Breast epithelium (tissue), 4 donors: ENCODE data around the gene OR1J1. TPM values are rescaled to one million over a fixed set of nuclear protein-coding genes. Genes with fewer than 3 reads are reported as not detected.

Experiments
- DNase-seq, 2 donors: peaks; one replicate each; pipeline ENCODE4 v3.0.0-alpha.2; 2019; ENCODE audit warnings: low spot score in 2 of 2
- H3K27ac ChIP-seq, 2 donors: fragments of 200-600 bp; sonication (generic) in 1 of 2; one replicate each; pipeline ENCODE4 v1.5.1; 2016 to 2019; ENCODE audit warnings: mild to moderate bottlenecking in 1 of 2
- H3K27me3 ChIP-seq, 2 donors: fragments of 200-600 bp; sonication (generic) in 1 of 2; one replicate each; pipeline versions ENCODE4 v1.5.1 to v1.6.0; 2017 to 2019; ENCODE audit warnings: control low read depth in 1 of 2, mild to moderate bottlenecking in 1 of 2
- H3K36me3 ChIP-seq: fragments of 200-600 bp; one replicate; pipeline ENCODE4 v1.5.1; 2019
- H3K4me1 ChIP-seq, 2 donors: fragments of 200-600 bp; sonication (generic); one replicate each; pipeline ENCODE4 v1.5.1; 2016 to 2019; ENCODE audit warnings: control low read depth in 1 of 2
- H3K4me3 ChIP-seq, 3 donors: fragments of 200-600 bp; sonication (generic); 1 replicate in 2 of 3; 2 replicates in 1 of 3; pipeline ENCODE4 v1.5.1; 2016 to 2019; ENCODE audit warnings: mild to moderate bottlenecking in 3 of 3, moderate library complexity in 2 of 3
- H3K9me3 ChIP-seq, 2 donors: fragments of 200-600 bp; sonication (generic) in 1 of 2; one replicate each; pipeline ENCODE4 v1.5.1; 2016 to 2019; ENCODE audit warnings: control low read depth in 1 of 2
- CTCF ChIP-seq, 3 donors: fragments of 450-650 bp; IDR thresholded peaks; one replicate each; pipeline ENCODE4 v1.5.1; 2016 to 2017; ENCODE audit warnings: antibody characterized with exemption in 3 of 3, mild to moderate bottlenecking in 3 of 3, moderate library complexity in 3 of 3
- POLR2A ChIP-seq: fragments of 450-650 bp; IDR thresholded peaks from one replicate; pipeline ENCODE4 v1.6.1; 2016; ENCODE audit warnings: antibody characterized with exemption, mild to moderate bottlenecking, moderate library complexity
- POLR2AphosphoS5 ChIP-seq, 3 donors: sonication (generic); formaldehyde crosslinking; IDR thresholded peaks; one replicate each; pipeline ENCODE4 v1.6.1; 2017; ENCODE audit warnings: antibody characterized with exemption in 3 of 3
- intact Hi-C: fragments of 100-400 bp; cut with DNase I; formaldehyde crosslinking; loops from one replicate; pipeline ENCODE4 v1.15.1; 2023; ENCODE audit warnings: low total_unique reads
- total RNA-seq, 3 donors: library from RNA; depleted of rRNA; stranded (reverse); fragments of >200 nt; gene quantifications; one replicate each; pipeline ENCODE4 v1.1.0, GENCODE V29; 2016

The OR1J1 gene
- total RNA-seq, 3 donors from 2014 or later = not detected

- no peak for TF ChIP-seq POLR2AphosphoS5 (IDR thresholded peaks at IDR 0.05)
- no peak for TF ChIP-seq CTCF (IDR thresholded peaks at IDR 0.05)
- TF ChIP-seq POLR2A = no peak
- Histone ChIP-seq H3K4me1 (no peaks in the 10 kb centered on the region), H3K36me3 (no peaks in the 10 kb centered on the region), H3K4me3 (no peak overlapping the region), H3K27me3 (no peaks in the 10 kb centered on the region), H3K9me3 (no peaks in the 10 kb centered on the region), H3K27ac (no peak overlapping the region)
- DNase-seq = no peak
- intact Hi-C loops = no loop called here
These were observed 40.5 kb upstream of the OR1J1 start for GRCh38 chr9:122518226-122518625.

- intact Hi-C loops = no loop called here
- no peaks in the 10 kb centered on the region for H3K36me3 ChIP-seq
- DNase-seq = no peak
- TF ChIP-seq CTCF (IDR thresholded peaks at IDR 0.05) (no peak), POLR2A (no peak), POLR2AphosphoS5 (IDR thresholded peaks at IDR 0.05) (no peak)
- H3K27me3 ChIP-seq = no peaks in the 10 kb centered on the region
- no peaks in the 10 kb centered on the region for H3K4me1 ChIP-seq
- H3K4me3 ChIP-seq = no peak within 1 kb of the TSS
- no peak within 1 kb of the TSS for H3K27ac ChIP-seq
- H3K9me3 ChIP-seq = no peaks in the 10 kb centered on the region
These were observed 32.8 kb upstream of the OR1J1 start, which contains the start of gene OR1J2 for GRCh38 chr9:122510502-122510901. Gene OR1J2 (plus strand): TSS chr9:122510802. CDS start chr9:122510802, 0 bp downstream.

- no peaks in the 10 kb centered on the region for H3K4me1 ChIP-seq
- no peaks in the 10 kb centered on the region for H3K27me3 ChIP-seq
- H3K9me3 ChIP-seq = no peaks in the 10 kb centered on the region
- no peak for TF ChIP-seq POLR2A
- no peak for TF ChIP-seq POLR2AphosphoS5 (IDR thresholded peaks at IDR 0.05)
- TF ChIP-seq CTCF (IDR thresholded peaks at IDR 0.05) = no peak
- no peak overlapping the region for H3K4me3 ChIP-seq
- intact Hi-C loops = no loop called here
- H3K27ac ChIP-seq = no peak overlapping the region
- no peak for DNase-seq
- no peaks in the 10 kb centered on the region for H3K36me3 ChIP-seq
These were observed 29.2 kb upstream of the OR1J1 start for GRCh38 chr9:122506964-122507363.

GRCh38 chr9:122498883-122499288 lies 21.2 kb upstream of the OR1J1 start:
- intact Hi-C loops = no loop called here
- Histone ChIP-seq H3K4me3 (no peak overlapping the region), H3K27me3 (no peaks in the 10 kb centered on the region), H3K9me3 (peaks cover 0 to 4% of the 10 kb centered on the region in 2 donors), H3K4me1 (no peaks in the 10 kb centered on the region), H3K36me3 (no peaks in the 10 kb centered on the region), H3K27ac (peak overlapping the region in 1 of 2 donors; percentile 26)
- DNase-seq = peak; percentile 52 to 67
- TF ChIP-seq POLR2AphosphoS5 (IDR thresholded peaks at IDR 0.05) (no peak), CTCF (IDR thresholded peaks at IDR 0.05) (peak in 2 of 3 donors; percentile 70 to 76), POLR2A (no peak)

GRCh38 chr9:122479062-122479461 lies 1.3 kb upstream of the OR1J1 start:
- no peak for DNase-seq
- H3K4me1 ChIP-seq = no peaks in the 10 kb centered on the region
- no peaks in the 10 kb centered on the region for H3K36me3 ChIP-seq
- no peak overlapping the region for H3K27ac ChIP-seq
- TF ChIP-seq POLR2AphosphoS5 (IDR thresholded peaks at IDR 0.05) (no peak), CTCF (IDR thresholded peaks at IDR 0.05) (no peak), POLR2A (no peak)
- H3K9me3 ChIP-seq = no peaks in the 10 kb centered on the region
- H3K27me3 ChIP-seq = no peaks in the 10 kb centered on the region
- no peak overlapping the region for H3K4me3 ChIP-seq
- intact Hi-C loops = no loop called here
